Right atrium auricular region (tissue), 2 donors: ENCODE results near the gene RAPGEF1. TPM values are rescaled to one million over a fixed set of nuclear protein-coding genes. Genes with fewer than 3 reads are reported as not detected.
A peak's percentile ranks its signal among the peaks of the same experiment; 100 is the strongest.

Experiments
- DNase-seq: peaks from one replicate; pipeline ENCODE4 v3.0.0-alpha.2; 2019; ENCODE audit warnings: low spot score
- H3K27ac ChIP-seq, 2 donors: fragments of 200-600 bp; sonication (generic); 1 replicate in 1 of 2; 2 replicates in 1 of 2; pipeline ENCODE4 v1.5.1; 2016 to 2019
- H3K27me3 ChIP-seq, 2 donors: fragments of 200-600 bp; sonication (generic); one replicate each; pipeline versions ENCODE4 v1.5.1 to v1.6.0; 2017 to 2019
- H3K36me3 ChIP-seq: fragments of 200-600 bp; sonication (generic); one replicate; pipeline ENCODE4 v1.5.1; 2016
- H3K4me1 ChIP-seq, 2 donors: fragments of 200-600 bp; sonication (generic); one replicate each; pipeline versions ENCODE4 v1.5.1 to v1.6.0; 2017 to 2019
- H3K4me3 ChIP-seq, 2 donors: fragments of 200-600 bp; sonication (generic); 1 replicate in 1 of 2; 2 replicates in 1 of 2; pipeline ENCODE4 v1.5.1; 2017 to 2019; ENCODE audit warnings: mild to moderate bottlenecking in 1 of 2, moderate library complexity in 1 of 2
- H3K9me3 ChIP-seq, 2 donors: fragments of 200-600 bp; sonication (generic); one replicate each; pipeline ENCODE4 v1.5.1; 2019
- total RNA-seq, 2 donors: library from RNA; depleted of rRNA; stranded (reverse); fragments of >200 nt; gene quantifications; one replicate each; pipeline ENCODE4 v1.1.0, GENCODE V29; 2016
- TF ChIP-seq, protein P1 (sequence below), 2 donors: fragments of 200-600 bp; sonication (generic); IDR thresholded peaks; one replicate each; pipeline ENCODE4 v1.5.1; 2019; ENCODE audit warnings: antibody characterized with exemption in 2 of 2

The RAPGEF1 gene
- total RNA-seq, 2 donors from 2014 or later, result 59.5 to 65.1 TPM

DNA sequence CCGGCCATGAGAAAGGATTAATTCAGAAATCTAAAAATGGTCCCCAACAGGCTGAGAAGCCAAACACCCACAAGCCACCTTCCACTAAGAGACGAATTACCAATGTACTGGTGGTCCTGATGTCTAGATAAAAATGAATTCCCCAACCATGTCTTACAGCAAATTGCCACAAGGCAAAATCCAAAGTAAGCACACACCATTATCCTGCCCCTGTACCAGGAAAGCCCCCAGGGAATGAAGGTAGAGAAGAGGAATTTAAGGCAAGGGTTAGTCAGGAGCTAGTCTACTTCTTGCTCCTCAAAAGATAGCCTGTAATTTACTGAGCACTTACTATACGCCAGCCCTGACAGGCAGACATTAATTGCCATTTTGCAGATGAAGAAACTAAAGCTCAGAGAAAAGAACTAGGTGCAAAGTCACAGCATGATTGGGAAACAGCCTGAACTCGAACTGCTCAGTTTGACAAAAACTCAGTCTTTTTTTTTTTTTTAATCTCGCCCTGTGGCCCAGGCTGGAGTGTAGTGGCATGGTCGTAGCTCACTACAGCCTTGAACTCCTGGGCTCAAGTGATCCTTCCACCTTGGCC lies 64.3 kb downstream of the RAPGEF1 start:
- Histone ChIP-seq H3K4me3 (no peak overlapping the region), H3K27ac (peak overlapping the region; percentile 90 to 93), H3K4me1 (peaks cover 0 to 93% of the 10 kb centered on the region in 2 donors), H3K9me3 (no peaks in the 10 kb centered on the region), H3K27me3 (no peaks in the 10 kb centered on the region), H3K36me3 (no peaks in the 10 kb centered on the region)
- DNase-seq, result peak; percentile 46
- TF ChIP-seq, protein P1, sequence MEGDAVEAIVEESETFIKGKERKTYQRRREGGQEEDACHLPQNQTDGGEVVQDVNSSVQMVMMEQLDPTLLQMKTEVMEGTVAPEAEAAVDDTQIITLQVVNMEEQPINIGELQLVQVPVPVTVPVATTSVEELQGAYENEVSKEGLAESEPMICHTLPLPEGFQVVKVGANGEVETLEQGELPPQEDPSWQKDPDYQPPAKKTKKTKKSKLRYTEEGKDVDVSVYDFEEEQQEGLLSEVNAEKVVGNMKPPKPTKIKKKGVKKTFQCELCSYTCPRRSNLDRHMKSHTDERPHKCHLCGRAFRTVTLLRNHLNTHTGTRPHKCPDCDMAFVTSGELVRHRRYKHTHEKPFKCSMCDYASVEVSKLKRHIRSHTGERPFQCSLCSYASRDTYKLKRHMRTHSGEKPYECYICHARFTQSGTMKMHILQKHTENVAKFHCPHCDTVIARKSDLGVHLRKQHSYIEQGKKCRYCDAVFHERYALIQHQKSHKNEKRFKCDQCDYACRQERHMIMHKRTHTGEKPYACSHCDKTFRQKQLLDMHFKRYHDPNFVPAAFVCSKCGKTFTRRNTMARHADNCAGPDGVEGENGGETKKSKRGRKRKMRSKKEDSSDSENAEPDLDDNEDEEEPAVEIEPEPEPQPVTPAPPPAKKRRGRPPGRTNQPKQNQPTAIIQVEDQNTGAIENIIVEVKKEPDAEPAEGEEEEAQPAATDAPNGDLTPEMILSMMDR (IDR thresholded peaks at IDR 0.05), result no peak

DNA sequence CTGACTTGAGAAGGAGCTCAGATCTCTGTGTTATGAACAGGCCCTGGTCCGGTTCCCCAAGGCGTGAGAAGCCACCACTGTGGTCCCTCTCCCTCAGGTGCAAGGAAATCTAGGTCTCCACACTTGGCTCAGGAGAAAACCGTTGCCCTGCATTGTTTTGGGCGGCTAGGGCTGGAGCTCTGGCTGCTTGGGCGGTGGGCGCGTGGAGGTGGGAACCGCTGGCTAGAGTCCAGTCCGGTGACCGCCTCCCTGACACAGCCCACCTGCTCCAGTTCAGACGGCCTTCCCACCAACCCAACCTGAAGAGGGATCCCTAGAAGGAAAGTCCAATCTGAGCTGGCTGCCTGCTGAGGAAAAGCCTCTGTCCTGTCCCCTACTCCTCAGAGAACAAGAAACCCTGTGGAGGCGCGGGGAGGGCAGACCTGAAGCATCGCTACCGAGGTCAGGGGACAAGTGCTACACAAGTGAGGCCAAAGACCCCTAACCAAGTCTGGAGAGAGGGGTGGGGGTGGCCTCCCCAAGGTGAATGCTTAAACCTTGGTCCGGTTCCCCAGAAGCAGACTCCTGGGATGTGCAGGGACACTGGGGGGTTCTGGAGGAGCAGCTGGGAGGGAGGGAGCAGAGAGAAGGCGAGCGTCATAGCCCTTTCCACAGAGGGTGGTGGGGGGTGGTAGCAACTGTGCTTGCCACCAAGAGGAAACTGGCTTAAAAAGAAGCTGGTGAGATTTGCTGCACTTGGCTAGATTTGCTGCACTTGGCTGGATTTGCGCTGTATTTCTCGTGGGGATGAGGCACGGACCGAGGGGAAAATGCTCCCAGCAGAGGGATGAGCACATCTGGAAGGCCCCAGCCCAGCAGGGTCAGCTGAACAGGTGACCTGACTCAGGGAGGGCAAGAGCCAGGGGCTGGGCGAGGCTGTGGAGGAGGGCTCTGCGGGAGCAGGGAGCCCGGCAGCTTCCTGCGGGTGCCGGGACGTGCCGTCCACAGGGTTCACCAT lies 65.2 kb downstream of the RAPGEF1 start:
- Histone ChIP-seq H3K27ac (peak overlapping the region; percentile 90 to 93), H3K36me3 (no peaks in the 10 kb centered on the region)

DNA sequence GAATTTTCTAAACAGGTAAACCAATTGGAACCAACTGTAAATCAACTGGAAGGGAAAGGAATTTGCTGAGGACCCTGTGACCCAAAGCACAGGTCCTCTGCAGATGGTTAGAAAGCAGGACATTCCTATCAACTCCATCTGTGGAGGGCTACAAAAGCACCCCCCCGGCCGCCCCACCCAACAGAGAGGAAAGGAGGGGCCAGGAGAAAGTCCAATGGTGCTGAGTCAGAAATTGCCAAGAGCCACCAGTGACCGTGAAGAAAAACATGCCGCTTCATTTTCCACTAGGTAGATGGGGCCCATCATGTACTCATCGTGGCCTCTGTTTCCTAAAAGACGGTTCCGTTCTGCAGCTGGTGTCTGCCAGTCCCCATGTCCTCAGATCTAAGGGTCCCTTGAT lies 66.3 kb downstream of the RAPGEF1 start:
- Histone ChIP-seq H3K27me3 (no peaks in the 10 kb centered on the region), H3K4me1 (peaks cover 0 to 93% of the 10 kb centered on the region in 2 donors), H3K4me3 (no peak overlapping the region), H3K9me3 (no peaks in the 10 kb centered on the region), H3K36me3 (no peaks in the 10 kb centered on the region), H3K27ac (peak overlapping the region; percentile 90 to 93)
- TF ChIP-seq, protein P1 (IDR thresholded peaks at IDR 0.05), result no peak
- DNase-seq, result peak; percentile 54

More for the DNA sequence above, 65.2 kb downstream of the RAPGEF1 start:
- no peaks in the 10 kb centered on the region for H3K27me3 ChIP-seq
- peak; percentile 56 for DNase-seq
- TF ChIP-seq, protein P1 (IDR thresholded peaks at IDR 0.05), result no peak
- peaks cover 0 to 93% of the 10 kb centered on the region in 2 donors for H3K4me1 ChIP-seq
- no peak overlapping the region for H3K4me3 ChIP-seq
- H3K9me3 ChIP-seq, result no peaks in the 10 kb centered on the region

DNA sequence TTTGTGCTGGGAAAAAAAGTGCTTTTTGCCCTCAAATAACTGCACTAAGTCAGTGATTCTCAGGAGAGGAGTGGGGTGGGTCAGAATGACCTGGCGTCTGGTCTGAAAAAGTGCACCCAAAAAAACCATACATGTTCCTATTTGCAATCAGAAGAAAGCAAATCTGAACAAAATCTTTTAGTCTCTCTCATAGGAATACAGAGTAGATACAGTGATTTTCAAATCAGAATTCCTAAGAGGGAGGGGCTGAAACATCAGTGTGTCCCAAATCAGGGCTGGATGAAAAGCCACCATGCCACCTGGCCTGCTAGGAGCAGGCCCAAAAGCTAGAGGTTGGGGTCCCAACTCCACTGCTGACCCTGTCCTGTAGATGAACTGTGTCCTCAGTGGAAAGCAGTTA lies 66.8 kb downstream of the RAPGEF1 start:
- Histone ChIP-seq H3K27me3 (no peaks in the 10 kb centered on the region), H3K4me1 (peaks cover 0 to 93% of the 10 kb centered on the region in 2 donors), H3K27ac (peak overlapping the region; percentile 55 to 90), H3K9me3 (no peaks in the 10 kb centered on the region), H3K4me3 (no peak overlapping the region), H3K36me3 (no peaks in the 10 kb centered on the region)
- TF ChIP-seq, protein P1 (IDR thresholded peaks at IDR 0.05), result no peak
- DNase-seq, result peak; percentile 9

DNA sequence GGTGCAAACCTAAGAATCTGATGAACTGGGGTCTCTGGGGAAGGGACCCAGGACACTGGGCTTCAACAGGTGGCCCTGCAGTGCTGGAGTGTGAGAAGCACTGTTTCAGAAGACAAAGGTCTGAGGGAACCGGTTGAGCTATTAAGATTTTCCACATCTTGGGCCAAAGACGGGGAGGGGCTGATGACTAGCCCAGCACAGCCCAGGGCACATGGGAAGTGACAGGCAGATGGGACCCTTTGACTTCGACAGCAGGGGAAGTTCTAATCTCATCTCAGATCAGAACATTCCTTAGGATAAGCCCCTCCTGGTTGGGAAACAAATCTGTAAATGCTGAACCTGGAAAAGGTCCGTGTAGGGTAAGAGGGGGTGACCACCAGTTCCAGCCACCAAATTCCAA lies 67.4 kb downstream of the RAPGEF1 start:
- peaks cover 0 to 93% of the 10 kb centered on the region in 2 donors for H3K4me1 ChIP-seq
- H3K9me3 ChIP-seq, result no peaks in the 10 kb centered on the region
- H3K27me3 ChIP-seq, result no peaks in the 10 kb centered on the region
- H3K27ac ChIP-seq, result peak overlapping the region; percentile 63 to 90
- peak; percentile 66 for DNase-seq
- no peak overlapping the region for H3K4me3 ChIP-seq
- no peaks in the 10 kb centered on the region for H3K36me3 ChIP-seq
- TF ChIP-seq, protein P1 (IDR thresholded peaks at IDR 0.05), result no peak
